Stimulated activated CD8-positive, alpha-beta memory T cell treated with anti-CD3 and anti-CD28 coated beads, Interleukin-7, amount 100 ng/mL, for 4 hours (primary cell): ENCODE results near the gene RPRD2.
"Not testable (repeated sequence)": the region's sequence is repeated elsewhere in the genome, so short reads cannot be mapped to it uniquely, and the experiment has no call there.

ENCODE experiments used
- DNase-seq, 2 donors: peaks; one replicate each; pipeline ENCODE4 v3.0.0-alpha.2; 2020; ENCODE audit warnings: low read depth in 2 of 2

The RPRD2 gene

DNA sequence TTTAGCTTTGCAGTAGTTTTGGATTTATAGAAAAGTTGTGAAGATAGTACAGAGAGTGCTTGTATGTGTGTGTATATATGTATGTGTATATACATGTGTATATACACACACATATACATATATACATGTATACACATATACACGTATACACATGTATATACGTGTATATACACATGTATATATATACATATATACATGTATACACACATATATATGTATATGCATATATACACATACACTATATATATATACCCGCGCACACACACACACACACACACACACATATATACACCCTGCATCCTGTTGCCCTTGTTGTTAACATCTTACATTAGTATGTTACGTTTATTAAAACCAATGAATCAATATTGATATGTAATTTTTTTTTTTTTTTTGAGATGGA is 24.3 kb downstream of the RPRD2 start:
- no peak for DNase-seq

DNA sequence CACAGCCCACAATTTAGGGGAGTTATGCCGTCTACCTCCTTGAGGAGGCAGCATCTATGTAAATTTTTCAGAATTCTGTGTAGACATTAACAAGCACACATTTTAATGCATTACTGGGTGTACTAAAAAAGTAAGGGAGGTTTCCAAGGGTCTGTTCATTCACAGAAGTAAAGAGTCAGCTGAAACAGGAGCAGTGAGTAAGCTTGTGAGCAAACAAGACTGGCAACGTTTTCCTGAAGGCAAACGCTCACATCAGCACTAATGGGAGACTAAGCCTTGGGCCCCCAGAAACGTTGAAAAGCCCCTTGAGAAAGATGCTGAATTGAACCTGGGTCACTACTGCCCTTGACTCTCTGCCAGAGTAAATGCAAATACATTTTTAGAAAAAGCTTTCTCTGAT is 25.7 kb downstream of the RPRD2 start:
- no peak for DNase-seq

DNA sequence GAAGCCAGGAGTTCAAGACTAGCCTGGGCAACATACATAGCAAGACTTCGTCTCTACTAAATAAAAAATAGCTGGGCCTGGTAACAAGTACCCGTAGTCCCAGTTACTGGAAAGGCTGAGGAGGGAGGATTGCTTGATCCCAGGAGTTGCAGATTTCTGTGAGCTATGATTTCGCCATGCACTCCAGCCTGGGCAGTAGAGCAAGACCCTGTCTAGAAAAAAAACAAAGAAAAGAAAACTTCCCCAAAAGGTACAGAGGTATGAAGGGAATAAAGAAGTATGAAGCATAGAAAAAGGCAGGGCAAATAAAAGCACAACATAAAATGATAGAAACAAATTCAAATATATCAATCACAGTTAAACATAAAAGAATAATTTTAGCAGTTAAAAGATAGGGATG is 28.7 kb downstream of the RPRD2 start:
- DNase-seq: no peak

DNA sequence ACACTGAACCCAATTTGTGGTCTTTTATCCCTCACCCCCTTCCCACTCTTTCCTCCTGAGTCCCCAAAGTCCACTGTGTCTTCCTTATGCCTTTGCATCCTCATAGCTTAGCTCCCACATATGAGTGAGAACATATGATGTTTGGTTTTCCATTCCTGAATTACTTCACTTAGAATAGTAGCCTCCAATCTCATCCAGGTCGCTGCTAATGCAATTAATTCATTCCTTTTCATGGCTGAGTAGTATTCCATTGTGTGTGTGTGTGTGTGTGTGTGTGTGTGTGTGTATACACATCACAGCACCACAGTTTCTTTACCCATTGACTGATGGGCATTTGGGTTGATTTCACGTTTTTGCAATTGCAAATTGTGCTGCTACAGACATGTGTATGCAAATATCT is 31.2 kb downstream of the RPRD2 start:
- not testable (repeated sequence) for DNase-seq

DNA sequence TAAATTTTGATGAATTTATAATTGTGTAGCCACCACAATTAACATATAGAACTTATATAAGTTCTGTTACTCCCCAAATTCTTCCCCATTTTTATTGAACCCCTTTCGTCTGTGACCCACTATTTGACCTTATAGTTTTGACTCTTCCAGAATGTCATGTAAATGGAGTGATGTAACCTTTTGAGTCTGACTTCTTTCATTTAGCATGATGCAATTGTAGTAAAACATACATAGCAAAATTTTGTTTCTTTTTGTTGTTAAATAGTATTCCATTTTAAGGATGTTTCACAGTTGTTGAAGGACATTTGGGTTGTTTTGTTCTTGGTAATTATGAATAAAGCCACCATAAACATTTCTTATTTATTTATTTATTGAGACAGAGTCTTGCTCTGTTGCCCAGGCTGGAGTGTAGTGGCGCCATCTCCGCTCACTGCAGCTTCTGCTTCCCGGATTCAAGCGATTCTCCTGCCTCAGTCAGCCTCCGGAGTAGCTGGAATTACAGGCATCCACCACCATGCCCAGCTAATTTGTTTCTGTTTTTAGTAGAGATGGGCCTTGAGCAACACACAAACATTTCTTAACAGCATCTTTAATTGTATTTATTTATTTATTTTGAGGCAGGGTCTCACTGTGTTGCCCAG is 33.6 kb downstream of the RPRD2 start:
- no peak for DNase-seq

DNA sequence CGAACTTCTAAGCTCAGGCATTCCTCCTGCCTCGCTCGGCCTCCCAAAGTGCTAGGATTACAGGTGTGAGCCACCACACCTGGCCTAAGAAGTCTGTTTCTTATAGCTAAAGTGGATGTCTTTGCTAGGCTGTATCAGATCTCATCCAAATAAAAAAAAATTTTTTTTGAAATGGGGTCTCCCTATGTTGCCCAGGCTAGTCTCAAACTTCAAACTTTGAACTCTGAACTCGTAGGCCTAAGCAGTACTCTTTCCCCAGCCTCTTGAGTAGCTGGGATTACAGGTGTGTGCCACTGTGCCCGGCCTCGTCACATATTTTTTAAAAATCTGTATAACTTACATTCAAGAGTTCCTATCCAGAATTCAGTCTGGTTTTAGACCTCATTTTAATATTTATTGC is 40.5 kb downstream of the RPRD2 start:
- no peak for DNase-seq

DNA sequence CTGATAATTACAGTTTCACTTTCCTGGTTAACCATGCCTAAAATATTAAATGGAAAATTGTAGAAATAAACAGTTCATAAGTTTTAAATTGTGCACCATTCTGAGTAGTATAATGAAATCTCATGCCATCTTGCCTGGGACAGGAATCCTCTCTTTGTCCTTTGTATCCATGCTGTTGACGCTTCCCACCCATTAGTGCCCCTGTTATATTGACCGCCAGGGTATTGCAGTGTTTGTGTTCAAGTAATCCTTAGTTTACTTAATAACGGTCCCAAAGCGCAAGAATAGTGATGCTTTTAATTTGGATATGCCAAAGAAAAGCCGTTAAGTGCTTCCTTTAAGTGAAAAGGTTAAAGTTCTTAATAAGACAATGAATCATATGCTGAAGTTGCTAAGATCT is 41.7 kb downstream of the RPRD2 start:
- DNase-seq: no peak

DNA sequence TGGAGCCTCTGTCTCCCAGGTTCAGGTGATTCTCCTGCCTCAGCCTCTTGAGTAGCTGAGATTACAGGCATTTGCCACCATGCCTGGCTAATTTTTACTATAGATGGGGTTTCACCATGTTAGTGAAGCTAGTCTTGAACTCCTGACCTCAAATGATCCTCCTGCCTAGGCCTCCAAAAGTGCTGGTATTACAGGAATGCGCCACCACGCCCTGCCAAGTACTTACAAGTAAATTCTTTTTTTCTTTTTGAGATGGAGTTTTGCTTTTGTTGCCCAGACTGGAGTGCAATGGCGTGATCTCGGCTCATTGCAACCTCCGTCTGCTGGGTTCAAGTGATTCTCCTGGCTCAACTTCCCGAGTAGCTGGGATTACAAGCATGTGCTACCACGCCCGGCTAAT is 42.5 kb downstream of the RPRD2 start:
- DNase-seq: no peak

DNA sequence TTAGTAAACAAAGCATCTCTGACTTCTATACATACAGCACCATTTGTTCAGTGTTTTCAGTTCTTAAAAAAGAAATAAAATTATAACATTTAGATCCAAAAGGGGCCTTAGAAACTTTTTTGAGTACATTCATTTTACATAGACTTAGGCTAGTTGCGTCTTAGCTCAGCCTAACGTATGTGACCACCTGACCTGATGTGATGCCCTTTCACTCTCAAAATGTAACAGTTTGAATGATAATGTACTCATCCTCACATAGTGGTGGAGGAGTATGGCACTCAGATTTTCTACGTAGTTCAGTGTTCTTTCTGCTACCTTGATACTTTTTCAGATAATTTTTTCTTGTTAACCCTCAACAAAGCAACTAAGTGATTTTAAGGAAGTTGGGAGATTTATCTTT is 43.4 kb downstream of the RPRD2 start:
- no peak for DNase-seq

DNA sequence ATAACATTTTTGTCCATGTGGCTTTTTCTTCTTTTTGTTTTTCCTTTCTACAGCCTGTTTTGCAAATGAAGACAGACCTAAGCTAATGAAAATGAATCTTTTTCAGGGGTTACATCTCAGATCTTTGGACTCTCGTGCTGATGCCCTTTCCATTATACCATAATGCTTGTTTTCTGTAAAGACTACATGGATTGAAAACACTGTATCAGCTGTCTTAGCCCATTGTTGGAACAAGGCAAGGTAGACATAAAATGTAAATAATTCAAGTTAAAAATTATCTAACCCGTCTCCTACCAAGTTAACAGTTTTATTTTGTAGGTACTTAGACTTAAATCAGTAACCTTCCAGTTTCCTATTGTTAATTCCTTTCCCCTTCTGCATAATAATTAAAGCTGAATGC is 44.9 kb downstream of the RPRD2 start:
- DNase-seq: no peak

DNA sequence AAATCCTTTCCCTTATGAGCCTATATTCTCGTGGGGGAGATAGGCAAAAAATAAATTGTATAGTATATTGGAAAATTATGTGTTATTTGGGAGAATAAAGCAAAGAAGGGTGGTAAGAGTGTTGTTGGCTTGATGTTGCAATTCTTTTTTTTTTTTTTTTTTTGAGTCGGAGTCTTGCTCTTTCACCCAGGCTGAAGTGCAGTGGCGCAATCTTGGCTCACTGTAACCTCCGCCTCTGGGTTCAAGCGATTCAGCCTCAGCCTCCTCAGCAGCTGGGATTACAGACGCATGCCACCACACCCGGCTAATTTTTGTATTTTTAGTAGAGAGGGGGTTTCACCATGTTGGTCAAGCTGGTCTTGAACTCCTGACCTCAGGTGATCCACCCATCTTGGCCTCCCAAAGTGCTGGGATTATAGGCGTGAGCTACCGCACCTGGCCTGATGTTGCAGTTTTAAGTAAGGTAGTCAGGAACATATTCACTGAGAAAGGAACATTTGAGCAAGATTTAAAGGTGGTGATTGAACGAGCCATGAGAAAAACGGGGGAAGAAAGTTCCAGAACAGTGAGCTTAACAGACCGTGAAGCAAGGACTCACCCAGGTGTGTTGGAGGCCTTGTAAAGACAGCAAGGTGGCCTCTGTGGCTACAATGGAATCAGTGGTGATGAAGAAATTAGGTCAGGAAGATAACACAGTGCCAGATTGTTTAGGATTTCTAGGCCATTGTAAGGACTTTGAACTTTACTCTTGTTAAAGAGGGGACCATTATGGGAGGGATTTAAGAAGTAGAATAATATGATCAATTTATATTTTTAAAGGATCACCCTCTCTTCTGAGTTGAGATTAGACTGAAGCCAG is 45.8 kb downstream of the RPRD2 start:
- DNase-seq: no peak

DNA sequence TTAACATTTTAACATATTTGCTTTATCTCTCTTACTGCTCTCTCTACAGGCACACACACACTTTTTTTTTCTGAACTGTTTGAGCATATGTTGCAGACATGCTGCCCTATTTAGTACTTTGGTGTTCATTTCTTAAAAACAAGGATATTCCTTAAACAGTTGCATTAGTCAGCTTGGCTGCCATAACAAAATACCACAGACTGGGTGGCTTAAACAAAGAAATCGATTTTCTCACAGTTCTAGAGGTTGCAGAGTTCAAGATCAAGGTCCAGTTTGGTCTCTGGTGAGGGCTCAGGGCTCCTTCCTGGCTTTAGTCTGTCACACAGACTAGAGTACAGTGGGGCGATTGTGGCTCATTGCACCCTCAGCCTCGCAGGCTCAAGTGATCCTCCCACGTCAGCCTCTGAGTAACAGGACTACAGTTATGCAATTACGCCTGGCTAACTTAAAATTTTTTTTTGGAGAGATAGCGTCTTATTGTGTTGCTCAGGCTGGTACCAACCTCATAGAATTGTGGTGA is 46.7 kb downstream of the RPRD2 start:
- no peak for DNase-seq

DNA sequence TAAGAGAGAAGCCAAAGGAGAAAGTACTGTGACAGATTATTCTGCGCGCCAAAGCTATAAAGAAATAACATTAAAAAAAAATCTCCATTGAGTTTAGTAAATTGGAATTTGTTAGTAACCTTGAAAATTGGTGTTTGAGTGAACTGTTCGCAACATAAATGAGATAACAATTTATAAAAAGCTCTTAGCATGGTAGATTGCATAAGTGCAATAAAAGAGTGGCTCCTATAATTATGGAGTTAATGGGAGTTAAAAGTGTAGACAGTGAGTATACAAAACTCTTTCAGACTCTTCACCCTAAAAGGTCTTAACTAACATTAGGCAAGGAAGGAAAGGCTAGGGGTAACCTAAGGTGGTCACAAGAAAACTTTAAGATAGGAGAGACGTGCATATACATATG is 50.6 kb downstream of the RPRD2 start:
- no peak for DNase-seq

DNA sequence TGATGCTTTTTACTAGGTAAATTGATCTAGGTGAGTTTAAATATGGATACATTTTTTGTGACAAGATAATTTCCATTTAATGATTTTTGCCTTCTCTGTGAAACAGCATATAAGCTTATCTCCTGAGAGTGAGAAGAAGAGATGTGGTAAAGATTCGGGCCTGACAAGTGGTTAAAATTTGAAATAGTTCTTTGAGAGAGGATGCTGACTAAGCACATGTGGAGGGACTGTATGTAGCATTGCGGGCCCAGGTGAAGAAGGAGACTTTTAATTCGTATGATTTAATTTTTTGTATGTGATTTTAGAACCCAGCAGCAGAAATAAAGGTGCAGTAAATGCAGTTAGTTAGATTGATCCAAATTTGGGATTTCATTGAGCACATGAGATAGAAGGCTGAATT is 51.9 kb downstream of the RPRD2 start:
- no peak for DNase-seq

DNA sequence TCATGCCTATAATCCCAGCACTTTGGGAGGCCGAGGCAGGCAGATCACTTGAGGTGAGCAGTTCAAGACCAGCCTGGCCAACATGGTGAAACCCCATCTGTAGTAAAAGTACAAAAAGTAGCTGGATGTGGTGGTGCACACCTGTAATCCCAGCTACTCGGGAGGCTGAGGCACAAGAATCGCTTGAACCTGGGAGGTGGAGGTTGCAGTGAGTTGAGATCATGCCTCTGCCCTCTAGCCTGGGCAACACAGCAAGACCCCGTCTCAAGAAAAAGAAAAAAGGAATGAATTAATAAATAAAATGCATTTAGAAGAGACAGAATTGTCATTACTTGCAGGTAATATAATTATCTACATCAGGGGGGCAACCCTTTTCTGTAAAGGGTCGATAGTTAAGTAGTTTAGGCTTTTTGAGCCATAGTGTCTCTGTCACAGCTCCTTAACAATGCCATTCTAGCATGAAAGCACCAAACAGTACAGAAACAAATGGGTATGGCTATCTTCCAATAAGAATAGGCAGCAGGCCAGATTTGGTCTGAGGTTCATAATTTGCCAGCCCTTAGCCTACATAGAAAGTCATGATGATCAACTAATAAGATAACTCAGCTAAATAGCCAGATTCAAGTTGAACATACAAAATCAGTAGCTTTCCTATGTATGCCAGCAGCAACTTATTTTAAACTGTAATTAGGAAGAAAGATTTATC is 56.8 kb downstream of the RPRD2 start:
- DNase-seq: no peak

DNA sequence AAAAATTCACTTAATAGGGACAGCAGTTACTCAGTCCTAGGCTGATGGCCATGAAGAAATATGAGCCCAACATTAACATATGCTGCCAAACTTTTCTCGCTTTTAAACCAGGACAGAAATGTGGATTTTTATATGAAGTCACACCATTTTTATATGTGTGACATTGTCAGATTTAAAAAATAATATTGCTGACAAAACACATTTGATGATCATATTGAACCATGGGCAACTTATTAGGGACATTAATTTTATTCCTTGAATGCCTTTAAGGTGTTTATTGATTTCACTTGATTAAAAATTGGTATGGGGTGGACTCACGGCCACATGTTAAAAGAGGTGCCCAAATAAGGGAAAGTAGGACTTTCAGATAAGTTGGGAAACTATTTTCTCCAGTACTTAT is 58.6 kb downstream of the RPRD2 start:
- no peak for DNase-seq

DNA sequence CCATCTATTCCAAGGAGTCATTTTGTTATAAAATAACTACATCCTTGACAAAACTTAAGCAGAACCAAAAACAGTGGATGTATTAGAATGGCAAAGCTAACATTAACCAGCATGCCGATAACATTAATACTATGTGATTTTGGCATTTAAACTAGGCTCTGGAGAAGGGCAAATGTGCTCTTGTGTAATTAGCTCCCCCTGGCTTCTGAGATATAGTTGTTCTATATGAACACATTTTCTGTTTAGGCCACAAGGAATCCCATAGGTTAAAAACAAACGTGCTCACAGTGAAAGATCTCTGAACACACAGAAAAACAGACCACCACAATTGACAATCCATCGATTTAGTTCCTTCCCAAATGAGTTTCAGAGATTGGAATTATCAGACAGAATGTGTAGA is 65.9 kb downstream of the RPRD2 start:
- no peak for DNase-seq

DNA sequence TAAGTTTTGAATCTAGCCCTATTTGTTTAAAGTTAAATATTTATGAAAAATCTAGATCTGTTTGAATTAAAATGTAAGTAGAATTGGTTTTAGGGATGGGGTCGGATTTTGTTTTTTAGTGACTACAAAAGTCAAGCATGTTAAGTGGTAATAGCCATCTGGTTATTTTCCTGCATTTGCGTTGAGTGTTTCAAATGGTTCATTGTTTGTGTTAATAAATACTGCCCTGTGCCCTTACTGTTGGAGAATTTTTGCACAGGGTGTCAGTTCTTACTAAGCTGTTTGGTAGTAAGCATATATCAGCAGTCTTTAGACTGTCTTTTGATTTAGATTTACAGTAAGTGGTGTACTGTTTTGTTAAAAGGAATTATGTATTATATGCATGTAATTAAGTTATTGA is 77.2 kb downstream of the RPRD2 start:
- no peak for DNase-seq

DNA sequence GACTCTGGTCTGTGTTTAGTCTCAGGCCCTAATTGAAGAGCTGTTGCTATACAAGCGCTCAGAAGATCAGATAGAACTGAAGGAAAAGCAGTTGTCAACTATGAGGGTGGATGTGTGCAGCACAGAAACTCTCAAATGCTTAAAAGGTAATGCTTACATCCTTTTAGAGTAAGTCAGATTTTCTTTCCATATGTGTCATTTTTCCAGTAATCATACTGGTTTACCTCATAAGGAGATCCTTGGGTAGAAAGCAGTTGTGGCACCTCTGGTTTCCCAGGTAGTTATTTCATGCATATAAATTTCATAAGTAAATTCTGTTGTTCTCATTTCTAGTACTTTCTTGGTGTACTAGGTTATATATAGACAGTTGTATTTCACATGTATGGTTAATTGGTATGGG is 80.3 kb downstream of the RPRD2 start:
- DNase-seq: no peak

DNA sequence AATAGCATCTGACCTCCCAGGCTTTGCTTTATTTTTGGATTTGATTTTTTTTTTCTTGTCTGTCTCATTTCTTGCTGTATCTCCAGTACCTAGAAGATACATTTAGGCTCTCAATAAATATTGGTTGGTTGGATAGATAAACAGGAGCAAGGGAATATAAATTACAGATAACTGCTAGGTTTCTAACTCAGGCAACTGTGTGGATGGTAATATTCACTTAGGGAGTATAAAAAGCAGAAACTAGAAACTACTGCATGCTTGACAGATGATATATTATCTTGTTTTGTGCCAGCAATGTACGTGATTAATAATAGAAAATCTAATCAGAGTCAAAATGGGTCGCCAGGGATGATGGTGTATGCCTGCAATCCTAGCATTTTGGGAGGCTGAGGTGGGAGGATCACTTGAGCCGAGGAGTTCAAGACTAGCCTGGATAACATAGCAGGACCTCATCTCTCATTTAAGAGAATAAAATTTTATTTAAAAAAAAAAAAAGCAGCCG is 92.2 kb downstream of the RPRD2 start:
- no peak for DNase-seq

DNA sequence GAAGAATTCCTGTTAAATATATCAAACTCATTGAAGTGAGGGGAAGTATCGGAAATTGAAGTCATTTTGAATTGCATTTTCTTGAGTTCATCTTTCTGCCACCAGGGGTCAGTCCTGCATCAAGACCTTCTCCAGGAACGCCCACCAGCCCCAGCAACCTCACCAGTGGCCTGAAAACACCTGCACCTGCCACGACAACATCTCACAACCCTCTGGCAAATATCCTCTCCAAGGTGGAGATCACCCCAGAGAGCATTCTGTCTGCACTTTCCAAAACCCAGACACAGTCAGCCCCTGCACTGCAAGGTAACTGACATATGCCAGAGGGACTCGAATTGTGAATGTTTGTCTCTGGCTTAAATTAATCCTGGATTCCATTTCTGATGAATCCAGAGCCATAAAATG is 100.5 kb downstream of the RPRD2 start:
- peak; percentile 43 to 51 for DNase-seq

DNA sequence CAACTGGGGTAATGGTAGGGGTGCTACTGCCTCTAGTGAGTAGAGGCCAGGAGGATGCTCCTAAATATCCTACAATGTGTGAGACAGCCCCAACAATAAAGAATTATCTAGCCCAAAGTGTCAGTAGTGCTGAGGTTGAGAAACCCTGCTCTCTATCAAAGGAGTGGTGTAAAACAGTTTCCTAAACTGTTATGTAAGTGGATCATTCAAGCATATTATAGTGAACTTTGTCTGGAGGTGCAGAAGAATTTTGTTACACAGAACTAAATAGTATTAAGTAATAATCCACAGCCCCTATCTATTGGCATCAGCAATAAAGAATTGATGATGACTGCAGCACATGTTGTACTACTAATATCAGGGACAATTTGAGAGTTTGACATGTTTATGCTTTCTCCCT is 103.0 kb downstream of the RPRD2 start:
- no peak for DNase-seq

DNA sequence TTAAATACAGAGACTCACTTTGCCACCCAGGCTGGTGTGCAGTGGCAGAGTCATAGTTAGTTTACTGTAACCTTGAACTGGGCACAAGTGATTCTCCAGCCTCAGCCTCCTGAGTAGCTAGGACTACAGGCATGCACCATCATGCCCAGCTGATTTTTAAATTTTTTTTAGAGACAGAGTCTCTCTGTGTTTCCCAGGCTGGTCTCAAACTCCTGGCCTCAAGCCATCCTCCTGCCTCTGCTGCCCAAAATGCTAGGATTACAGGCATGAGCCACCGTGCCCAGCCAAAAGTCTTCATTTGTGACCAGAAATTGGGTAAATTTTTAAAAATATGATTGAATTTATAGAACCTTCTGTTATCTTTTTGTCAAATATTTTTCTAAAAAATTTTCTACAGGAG is 105.3 kb downstream of the RPRD2 start:
- no peak for DNase-seq
